Fibroblast of skin of right quadriceps (primary cell): ENCODE data around the gene P2RX6.
"Not testable (repeated sequence)": the region's sequence is repeated elsewhere in the genome, so short reads cannot be mapped to it uniquely, and the experiment has no call there.

ENCODE experiments used
- DNase-seq: peaks from one replicate; pipeline ENCODE4 v3.0.0-alpha.2; 2013

Gene P2RX6

DNA sequence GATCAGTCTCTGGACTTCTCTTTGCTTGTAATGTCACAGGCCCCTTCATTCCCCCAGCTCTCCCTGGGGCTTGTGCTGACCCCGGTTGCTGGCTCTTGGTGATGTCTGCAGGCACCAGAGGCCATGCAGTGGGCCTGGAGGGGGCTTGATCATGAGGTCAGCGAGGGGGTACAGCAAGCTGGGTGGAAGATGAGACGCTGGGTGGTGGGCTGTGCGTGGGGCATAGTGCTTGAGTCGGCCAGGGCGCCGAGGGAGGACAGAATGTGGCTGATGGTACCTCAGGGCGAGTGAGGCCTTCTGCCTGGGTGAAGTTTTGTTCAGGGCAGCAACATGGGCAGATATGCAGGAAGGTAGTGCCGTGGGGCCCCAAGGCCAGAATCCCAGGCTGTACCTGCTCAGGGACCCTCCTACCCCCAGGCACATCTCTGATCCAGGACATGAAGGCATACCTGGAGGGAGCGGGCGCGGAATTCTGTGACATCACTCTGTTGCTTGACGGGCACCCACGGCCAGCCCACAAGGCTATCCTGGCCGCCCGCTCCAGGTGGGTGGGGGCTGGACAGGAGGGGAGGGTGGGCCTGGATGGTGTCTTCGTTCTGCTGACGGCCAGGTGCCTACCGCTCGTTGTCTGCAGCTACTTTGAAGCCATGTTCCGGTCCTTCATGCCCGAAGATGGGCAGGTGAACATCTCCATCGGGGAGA, 19.5 kb upstream of the P2RX6 start:
- no peak for DNase-seq

DNA sequence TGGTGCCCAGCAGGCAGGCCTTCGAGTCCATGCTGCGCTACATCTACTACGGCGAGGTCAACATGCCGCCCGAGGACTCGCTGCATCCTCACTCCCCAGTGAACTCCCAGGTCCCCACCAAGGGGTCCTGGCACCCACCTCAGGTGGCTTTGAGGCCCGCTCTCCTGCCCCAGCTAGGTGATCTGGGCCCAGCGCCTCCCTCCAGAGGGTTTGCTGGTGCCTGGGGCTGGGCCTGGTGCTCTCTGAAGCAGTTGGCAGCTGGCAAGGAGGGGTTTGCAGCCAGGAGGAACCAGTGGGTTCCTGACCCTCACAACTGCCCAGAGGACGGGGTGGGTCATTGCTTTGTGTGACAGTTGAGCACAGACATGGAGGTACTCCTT, 18.9 kb upstream of the P2RX6 start:
- DNase-seq: no peak

DNA sequence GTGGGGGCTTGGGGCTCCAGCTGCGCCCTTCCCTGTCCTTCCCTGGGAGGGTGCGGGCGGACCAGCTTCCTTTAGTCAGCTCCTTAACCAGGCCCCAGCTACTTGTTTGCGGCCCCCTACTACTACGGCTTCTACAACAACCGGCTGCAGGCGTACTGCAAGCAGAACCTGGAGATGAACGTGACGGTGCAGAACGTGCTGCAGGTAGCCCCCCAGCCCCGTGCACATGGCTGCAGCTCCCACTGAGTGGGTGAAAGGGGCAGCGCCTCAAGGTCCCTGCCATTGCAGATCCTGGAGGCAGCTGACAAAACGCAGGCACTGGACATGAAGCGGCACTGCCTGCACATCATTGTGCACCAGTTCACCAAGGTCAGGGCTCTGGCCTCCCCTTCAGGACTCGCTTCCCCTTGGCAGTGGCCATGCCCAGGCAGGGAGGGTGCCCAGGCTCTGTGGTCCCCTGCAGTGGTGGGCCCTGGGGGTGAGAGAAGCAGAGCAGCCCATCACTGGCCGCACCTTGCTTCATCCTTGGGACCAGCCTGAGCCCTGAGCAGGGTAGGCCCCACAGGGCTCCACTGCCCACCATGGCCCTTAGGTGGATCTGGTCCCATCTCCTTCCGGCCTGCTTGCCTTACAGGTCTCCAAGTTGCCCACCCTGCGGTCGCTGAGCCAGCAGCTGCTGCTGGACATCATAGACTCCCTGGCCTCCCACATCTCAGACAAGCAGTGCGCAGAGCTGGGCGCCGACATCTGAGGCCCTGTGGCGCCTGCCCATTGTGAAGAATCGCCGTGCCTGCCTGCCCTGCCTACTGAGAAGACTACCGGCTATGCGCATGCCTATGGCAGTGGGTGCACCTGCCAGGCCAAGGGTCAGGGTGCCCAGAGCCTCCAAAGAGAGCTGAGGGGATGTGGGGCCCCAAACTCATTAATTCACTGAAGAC, 18.1 kb upstream of the P2RX6 start:
- DNase-seq: no peak

DNA sequence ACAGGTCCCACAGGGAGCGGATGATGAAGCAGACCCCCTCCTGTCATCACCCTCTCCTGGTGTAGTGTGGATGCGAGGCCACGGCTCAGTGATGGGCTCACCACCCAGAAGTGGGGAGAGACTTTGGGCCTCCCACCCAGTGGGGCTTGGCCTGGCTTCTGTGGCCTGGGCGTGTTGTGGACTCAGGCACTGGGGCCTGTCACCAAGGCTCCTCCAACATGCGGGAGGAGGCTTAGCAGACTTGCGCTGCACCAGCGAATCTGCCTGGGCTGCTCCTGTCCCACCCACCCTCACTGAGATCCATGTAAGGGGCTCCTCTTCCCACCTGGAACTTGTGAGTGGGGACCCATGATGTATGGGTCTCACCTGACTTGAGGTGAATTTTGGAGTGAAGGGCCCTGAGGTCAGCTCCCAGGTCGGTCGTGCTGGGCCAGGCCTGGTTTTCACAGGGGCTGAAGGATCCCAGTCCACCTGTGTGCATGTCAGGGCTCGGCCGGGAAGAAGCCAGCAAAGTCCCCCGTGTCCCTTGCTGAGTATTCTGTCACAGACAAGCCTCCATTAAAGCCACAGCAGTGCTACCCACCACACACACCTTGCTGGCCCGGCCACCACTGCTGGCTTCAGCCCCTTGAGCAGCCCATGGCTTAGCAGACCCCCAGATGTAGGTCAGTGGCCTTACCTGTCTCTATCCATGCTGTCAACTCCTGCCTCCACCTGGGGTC, 17.3 kb upstream of the P2RX6 start:
- DNase-seq: no peak

DNA sequence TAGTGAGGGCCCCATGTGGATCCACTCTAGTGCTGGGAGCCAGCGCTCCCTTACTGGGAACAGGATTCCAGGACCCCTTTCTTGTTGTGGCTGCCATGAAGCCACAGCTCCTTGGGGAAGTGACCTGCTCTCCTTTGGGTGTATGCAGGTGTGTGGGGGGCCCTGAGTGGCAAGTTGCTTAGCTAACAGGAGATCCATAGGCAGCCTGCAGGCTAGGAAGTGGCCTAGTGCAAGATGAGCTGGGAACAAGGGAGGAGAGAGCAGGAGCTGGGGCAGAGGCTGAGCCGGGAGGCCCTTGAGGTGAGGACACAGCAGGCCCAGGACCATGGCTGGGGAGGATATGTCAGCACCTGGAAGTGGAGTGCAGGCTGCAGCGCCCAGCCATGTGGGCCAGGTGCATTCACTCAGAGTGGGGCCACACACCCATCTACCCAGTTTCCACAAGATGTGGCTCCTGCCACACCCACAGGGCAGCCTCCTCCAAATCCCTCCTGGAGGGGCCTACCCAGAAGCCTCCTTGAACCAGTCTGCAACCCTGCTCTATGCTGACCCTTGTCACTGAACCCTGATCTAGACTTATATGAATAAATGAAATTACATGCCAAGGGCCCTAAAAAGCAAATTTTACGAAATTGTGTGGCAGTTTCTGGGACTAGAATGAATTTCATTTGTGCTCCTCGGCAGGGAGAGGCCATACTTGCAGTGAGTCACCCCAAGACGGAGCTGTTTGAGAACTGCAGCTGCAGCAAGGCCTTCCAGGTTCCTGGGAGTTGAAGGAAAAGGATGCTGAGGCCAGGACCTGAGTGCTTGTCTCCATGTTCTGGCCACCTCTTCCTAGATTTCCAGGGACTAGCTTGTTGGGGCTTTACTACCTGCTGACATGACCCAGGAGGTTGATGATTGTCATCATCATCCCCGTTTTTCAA, 16.3 kb upstream of the P2RX6 start:
- DNase-seq: no peak

DNA sequence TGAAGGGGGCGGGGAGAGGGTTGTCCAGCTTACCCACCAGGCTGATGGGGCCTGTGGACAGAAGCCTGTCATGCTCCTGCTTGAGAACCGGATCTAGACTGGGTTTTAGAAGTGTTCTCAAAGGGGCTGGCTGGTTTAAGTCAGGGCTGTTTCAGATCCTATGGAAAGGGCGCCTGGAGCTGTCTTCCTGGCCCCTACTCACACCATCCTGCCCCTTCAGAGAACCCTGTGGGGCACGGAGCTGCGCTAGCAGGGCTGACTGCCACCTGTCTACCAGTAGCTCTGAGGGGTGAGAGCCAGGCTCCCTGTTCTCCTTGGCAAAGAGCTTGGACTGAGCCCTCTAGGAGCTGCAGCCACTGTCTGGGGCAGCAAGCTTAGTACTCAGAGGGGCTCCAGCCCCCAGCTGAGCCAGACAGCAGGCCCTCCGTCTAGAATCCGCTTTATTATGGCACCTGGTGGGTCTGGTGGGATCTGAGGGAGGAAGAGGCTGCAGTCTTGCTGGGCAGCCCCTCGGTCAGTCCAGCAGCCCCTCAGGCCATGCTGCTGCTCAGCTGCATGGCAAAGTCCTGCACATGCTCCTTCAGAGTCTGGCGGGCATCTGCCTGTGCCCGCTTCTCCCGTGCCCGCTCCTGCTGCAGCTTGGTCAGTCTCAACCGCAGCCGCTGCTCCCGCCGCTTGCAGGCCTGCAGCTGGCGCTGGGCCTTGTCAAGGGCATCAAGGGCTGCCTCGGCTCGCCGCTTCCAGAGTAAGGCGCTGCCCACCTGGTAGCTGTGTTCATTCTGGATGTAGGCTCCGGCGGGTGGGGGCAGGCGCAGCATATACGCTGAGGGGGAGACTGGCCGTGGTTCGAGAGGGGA, 15.4 kb upstream of the P2RX6 start:
- DNase-seq: no peak

DNA sequence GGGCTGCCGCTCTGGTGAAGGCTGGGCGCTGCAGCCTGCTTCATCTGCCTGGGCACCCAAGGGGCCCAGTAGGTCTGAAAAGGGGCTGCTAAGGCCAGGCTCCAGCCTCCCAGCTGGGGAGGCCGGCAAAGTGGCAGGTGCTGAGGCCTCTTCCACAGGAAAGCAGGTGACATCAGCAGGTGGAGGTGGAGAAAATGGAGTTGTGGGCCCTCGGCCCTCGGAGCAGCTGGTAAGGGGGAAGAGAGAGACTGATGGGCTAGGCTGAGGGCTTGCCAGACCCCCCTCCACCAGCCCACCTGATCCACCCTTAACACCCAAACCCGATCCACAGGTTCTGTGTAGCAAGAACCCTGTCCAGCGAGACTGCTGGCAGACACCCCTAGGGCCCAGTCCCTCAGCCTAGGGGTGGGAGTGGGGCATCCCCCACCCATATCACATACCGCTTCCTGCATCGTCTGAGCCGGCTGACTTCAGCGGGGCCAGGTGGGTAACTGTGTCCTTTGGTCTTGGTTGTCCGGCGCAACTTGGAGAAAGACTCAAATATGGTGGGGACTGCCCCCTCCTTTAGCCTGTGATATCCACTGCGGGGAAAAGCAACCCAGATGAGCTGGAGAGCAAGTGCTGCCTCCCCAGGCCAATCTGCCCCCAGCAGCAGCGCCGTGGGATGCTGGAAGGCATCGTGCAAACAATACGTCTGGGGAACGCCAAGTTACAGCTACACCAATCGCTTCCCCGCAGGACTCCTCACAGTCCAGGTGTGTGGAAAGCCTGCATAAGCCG, 14.6 kb upstream of the P2RX6 start:
- DNase-seq: no peak

DNA sequence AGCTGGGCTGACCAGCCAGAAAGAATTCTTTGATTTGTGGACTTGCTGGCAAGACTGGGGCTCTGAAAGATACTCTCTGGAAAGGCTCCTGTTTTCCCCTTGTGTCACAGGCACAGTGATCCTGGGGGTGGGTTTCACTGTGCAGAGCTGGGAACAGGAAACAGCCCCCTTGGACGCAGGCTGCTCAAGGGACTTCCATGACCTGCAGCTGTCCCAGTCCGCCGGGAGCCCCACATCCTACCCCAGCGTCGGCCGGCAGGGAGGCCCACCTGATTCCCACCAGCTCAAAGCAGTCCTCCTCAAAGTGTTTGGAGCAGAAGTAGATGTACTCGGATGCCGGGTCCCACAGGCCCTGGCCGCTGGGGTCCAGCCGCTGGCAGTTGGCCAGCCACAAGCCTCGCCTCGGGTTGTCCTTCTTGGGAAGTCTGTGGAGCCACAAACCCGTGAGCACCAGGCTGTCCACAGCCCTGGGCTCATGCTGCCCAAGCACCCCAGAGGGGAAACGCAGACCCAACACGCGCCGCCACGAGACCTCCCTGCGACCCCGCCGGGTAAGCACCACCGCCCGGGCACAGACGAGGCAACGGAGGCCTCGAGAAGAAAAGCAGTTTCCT, 13.9 kb upstream of the P2RX6 start:
- DNase-seq: no peak

DNA sequence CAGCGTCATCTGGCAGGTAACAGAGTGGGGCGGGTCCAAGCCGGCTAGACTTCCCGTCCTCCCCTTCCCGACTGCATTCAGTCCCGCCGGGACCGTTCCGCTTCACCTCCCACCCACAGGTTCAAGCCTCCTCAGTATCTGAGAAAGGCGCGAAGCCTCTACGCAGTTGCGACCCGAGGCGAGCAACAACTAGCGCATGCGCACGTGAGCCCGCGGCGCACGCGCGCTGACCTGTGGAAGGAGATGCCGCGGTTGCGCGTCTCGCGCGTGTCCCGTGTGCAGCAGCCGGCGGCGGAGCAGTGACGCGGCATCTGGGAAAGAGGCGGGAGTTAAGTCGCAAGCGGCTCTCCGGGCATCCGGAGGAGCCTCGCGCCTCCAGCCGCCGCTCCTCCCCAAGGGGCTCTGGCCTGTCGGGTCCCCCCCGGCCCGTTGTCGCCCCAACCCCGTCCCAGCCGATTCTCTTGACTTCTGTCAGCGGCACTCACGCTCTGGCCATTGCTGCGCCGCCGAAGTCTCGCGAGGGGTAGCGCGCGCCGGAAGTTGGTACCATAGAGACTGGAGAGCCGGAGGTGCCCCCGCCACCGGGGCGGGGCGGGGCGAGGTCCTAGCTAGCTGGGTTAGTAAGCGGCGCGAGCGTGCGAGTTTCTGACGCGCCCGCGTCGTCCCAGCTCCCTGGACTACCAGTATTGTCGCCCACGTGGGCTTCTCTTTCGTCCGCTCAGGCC, 13.2 kb upstream of the P2RX6 start, which contains the start of gene THAP7:
Gene THAP7 (minus strand): TSS at position 518 of the 725 bp plus-strand sequence. CDS start 207 bp downstream, at position 311.
- peak; percentile 94 for DNase-seq

DNA sequence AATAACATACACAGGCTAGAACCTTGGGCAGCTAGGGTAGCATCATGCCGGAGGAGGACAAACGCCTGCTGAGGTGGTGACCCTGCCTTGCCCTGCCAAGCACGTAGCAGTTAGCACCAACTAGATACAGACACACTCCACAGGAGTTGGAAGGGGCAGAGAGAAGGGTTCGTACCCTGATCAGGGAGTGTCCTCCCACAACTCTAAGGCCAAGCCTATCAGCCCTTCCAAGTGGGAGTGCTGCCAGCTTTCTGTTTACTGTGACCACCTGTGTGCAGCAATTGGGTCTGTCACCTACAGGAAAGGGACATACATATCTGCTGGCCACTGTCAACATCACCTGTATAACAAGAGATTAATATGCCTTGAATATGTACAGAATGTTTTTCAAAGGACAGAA, 11.2 kb upstream of the P2RX6 start:
- DNase-seq: no peak

DNA sequence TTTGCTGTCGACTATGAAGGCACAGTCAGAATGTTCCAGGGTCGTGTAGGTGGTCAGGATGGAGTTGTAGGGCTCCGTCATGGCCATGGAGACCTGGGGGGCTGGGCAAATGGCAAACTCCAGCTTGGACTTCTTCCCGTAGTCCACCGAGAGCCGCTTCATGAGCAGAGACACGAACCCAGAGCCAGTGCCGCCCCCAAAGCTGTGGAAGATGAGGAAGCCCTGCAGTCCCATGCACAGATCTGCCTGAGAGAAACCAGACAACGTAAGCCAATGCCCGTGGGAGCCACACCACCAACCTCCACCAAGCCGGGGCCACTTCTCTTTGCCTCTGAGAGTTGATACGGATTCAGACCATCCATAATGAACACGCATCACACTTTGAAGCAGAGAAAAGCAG, 5.8 kb upstream of the P2RX6 start:
- not testable (repeated sequence) for DNase-seq

DNA sequence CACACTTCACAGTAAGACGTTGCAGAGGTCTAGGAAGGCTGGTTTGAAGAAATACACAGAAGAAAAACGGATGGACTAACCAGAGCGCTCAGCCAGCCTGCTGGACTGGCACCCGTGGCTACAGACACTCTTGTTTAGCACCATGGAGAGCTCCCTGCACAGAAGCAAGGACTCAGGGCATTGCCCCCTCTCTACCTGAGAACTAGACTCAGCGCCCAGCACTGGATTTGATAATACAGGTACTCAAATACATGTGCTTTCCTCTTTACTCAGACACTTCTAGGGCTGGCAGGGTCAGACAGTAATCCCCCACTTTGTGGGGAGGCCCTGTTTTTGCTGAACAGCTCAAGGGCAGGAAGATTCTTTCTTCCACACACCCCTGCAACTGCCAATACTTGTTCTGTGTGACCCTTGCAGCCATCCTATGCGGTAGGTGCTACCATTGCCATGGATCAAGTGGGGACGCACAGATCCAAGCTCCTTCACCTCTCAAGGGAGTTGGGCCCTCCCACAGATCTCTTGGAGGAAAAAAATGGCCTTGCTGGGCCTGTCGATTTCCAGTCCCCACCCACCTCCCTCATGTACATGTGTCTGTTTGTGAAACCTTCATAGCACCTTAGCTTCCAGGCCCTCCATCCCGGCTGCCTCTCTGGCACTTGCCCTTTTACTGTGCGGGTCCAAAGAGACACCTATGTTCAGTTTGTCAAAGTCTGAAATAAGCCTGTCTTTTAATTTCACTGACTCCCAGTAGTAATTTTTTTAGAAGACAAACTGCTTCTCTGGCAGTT, 5.1 kb upstream of the P2RX6 start:
- peak; percentile 43 for DNase-seq

DNA sequence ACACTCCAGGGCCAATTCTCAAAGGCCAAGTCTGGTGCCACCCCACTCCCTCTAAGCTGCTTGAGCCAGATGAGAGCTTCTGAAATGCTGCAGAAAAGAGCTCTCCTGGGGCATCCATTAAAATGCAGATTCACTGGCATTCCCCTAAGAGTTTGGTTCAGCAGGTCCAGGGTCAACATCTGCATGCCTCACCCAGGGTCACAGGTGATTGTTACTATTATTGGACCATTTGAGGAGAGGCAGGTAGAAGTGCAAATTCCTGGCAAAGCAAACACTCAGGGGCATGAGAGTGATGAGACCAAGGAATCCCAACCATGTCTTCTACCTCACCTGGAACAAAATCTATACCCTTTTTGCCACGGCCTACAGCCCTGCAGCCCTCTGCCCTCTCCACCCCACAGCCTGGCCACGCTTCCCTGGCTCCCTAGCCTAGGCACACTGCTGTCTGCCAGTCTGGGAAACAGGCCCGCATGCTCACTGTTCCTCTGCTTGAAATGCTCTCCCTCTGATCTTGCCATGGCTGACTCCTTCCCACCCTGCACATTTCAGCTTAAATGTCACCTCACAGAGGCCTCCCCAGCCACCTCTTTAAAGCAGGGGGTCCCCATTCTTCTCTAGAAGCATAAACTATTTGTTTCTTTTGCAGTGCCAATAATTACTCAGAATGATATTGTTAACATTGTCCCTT, 4.4 kb upstream of the P2RX6 start:
- no peak for DNase-seq

DNA sequence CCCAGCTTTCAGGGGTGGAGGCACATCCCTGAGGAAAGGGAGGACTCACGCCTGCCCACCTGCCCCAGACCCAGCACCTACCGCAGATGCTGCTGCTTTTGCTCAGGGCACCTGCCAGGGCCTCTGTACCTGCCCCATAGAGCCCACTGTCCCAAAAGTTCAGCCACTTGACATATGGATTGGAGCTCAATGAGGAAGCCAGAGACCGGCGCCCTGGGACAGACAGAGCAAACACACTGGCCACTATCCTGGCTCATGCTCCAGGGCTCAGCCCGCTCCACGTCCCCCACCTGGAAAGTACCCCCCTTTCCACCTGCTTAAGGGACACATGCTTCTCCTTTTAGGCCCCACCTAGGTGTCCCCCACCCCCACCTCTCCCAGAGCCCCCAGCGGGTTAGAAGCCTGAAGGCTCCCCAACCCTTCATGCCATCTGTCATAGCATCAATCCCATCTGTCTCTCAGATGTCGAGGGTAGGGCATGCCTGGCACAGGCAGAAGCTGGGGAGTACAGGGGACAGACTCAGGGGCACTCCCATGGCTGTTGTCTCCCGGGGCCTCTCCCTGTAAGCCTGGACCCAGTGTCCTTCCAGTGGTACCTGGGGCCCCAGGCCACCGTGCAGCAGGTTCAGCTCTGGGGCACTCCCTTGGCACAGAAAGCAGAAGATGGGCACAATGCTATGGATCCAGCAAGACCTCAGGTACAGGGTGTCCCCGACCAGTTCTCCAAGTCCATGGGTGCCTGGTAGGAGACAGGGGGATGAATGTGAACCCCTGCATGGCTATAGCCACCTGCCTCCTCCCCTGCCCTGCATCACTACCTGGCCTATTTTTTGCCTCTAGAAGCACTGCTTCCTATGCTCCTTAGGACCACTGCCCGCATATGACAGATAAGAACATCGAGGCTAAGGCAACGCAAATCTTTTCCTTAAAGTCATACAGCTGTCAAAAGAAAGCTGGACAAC, 2.2 kb upstream of the P2RX6 start:
- no peak for DNase-seq

DNA sequence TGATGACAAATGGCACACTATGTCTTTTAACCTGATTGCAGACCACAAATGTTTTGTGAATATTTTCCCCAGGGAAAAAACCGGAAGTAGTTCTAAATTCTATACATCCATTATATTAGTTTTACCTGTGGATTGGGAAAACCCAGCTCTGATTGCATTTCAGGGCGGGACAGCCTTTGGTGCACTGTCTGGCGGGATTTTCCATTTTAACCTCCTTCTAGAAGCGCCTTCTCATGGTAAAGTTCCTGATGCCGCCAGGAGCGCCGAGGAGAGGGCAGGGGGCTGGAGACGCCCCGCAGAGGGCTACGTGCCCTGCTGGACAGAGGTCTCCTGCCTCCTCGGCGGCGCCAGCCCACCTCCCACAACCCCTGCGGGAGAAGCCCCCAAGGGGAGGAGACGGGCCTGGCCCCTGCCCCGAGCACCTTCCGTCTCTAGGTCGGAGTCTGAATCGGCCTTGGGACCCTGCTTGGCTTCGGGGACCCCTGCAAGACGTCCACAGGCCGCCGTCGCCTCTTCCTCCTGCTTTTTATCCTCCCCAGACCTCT, 1.2 kb upstream of the P2RX6 start:
- DNase-seq: no peak

DNA sequence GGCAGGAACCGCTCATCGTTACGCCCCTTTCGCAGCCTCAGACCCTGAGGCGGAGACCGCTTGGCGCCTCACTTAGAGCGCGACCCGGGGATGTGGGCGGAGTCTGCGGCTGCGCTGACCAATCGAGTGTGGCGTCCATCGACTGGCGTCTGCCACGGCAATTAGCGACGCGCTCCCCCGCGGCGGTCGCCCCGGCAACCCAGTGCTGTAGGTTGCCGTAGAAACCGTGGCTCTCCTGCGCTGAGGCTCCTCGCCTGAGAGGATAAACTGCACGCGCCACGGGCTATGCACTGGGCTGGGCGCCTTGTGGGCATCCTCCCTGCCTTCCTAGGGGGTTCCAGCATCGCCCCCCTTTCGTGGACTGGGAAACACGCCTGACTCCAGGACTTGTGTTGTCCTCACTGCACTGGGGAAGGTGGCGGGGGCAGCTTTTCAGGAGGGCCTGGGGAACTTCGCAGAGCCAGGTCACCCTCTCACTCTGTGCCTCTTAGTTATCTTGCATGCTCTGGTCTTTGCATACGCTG, 701 bp upstream of the P2RX6 start:
- DNase-seq: peak; percentile 92
